ENCODE results near the gene UFD1. TPM values are rescaled to one million over a fixed set of nuclear protein-coding genes. Genes with fewer than 3 reads are reported as not detected.

UFD1 gene
- total RNA-seq, 1 experiment from 2014 or later = 74.4 TPM

- H3K27ac ChIP-seq (ENCODE audit: insufficient read length, low read depth, low read length) = no peak overlapping the region
Measured at GRCh38 chr22:19470010-19470409, 9.0 kb downstream of the UFD1 start.

More at GRCh38 chr22:19470010-19470409, 9.0 kb downstream of the UFD1 start:
- H3K4me2 ChIP-seq (ENCODE audit: insufficient read depth, insufficient read length, low read length) = no peak overlapping the region
- H3K18ac ChIP-seq (ENCODE audit: insufficient read length, low read depth, low read length) = no peak overlapping the region
- no peaks in the 10 kb centered on the region for H3K4me1 Mint-ChIP-seq
- no peak overlapping the region for H3K23ac ChIP-seq (ENCODE audit: insufficient read length, low read depth, low read length)
- H3T11ph ChIP-seq (ENCODE audit: low read length) = no peak overlapping the region
- H3K27me3 ChIP-seq (ENCODE audit: insufficient read depth, low read length) = no peaks in the 10 kb centered on the region
- DNase-seq = no peak
- no peaks in the 10 kb centered on the region; a peak in 1 of 5 replicates for H3K9me3 Mint-ChIP-seq
- no peaks in the 10 kb centered on the region for H3K23me2 ChIP-seq (ENCODE audit: insufficient read length, low read depth, low read length, poor library complexity, severe bottlenecking)
- H2BK15ac ChIP-seq (ENCODE audit: low read depth, low read length) = no peak overlapping the region
- H3K14ac ChIP-seq (ENCODE audit: insufficient read depth, low read length) = no peak overlapping the region
- no peak overlapping the region for H2BK120ac ChIP-seq (ENCODE audit: low read depth, low read length, poor library complexity, severe bottlenecking)
- no peak overlapping the region for H3K4ac ChIP-seq (ENCODE audit: low read depth, low read length)
- no peak overlapping the region for H2BK12ac ChIP-seq (ENCODE audit: insufficient read length, low read depth, low read length)
- TF ChIP-seq, protein P1, sequence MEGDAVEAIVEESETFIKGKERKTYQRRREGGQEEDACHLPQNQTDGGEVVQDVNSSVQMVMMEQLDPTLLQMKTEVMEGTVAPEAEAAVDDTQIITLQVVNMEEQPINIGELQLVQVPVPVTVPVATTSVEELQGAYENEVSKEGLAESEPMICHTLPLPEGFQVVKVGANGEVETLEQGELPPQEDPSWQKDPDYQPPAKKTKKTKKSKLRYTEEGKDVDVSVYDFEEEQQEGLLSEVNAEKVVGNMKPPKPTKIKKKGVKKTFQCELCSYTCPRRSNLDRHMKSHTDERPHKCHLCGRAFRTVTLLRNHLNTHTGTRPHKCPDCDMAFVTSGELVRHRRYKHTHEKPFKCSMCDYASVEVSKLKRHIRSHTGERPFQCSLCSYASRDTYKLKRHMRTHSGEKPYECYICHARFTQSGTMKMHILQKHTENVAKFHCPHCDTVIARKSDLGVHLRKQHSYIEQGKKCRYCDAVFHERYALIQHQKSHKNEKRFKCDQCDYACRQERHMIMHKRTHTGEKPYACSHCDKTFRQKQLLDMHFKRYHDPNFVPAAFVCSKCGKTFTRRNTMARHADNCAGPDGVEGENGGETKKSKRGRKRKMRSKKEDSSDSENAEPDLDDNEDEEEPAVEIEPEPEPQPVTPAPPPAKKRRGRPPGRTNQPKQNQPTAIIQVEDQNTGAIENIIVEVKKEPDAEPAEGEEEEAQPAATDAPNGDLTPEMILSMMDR (conservative IDR thresholded peaks at IDR 0.05) = no peak
- no peak overlapping the region for H3K4me3 Mint-ChIP-seq
- H3K56ac ChIP-seq (ENCODE audit: insufficient read length, low read depth, low read length) = no peak overlapping the region
- no peak overlapping the region for H2BK20ac ChIP-seq (ENCODE audit: low read depth, low read length, poor library complexity, severe bottlenecking)
- no peak overlapping the region for H2BK5ac ChIP-seq (ENCODE audit: insufficient read length, low read length)
- H4K91ac ChIP-seq (ENCODE audit: insufficient read length, low read depth, low read length) = no peak overlapping the region
- no peaks in the 10 kb centered on the region for H3K27me3 Mint-ChIP-seq (ENCODE audit: low read depth)
- no peak overlapping the region for H2AK5ac ChIP-seq (ENCODE audit: insufficient read length, low read length)
- no peak overlapping the region for H4K5ac ChIP-seq (ENCODE audit: insufficient read length, low read depth, low read length)
- no peak overlapping the region for H4K8ac ChIP-seq (replicated peaks; ENCODE audit: insufficient read length, low read depth, low read length)
- H4K20me1 ChIP-seq (ENCODE audit: control insufficient read depth, insufficient read depth, insufficient read length) = no peaks in the 10 kb centered on the region
- peaks cover 49 to 88% (median 81%) of the 10 kb centered on the region in 3 experiments; a peak in 6 of 7 replicates for H3K36me3 Mint-ChIP-seq (ENCODE audit: insufficient read depth in 1 of 3, low read depth in 3 of 3)
- no peaks in the 10 kb centered on the region for H3K4me1 ChIP-seq (ENCODE audit: insufficient read depth, low read length)
- WGBS (ENCODE audit: extremely low coverage, insufficient read length, low lambda C conversion rate) = no CpG with 5 or more reads among the region's 2 CpGs
- no peak overlapping the region for H3K9ac ChIP-seq (ENCODE audit: extremely low read depth, insufficient read length, low read length)
- no peaks in the 10 kb centered on the region for H3K9me3 ChIP-seq (ENCODE audit: control insufficient read depth, low read depth, low read length)
- H2AFZ ChIP-seq (ENCODE audit: low read length) = no peak overlapping the region
- peaks cover 3% of the 10 kb centered on the region for H3K79me1 ChIP-seq (ENCODE audit: insufficient read depth, low read depth, low read length, poor library complexity, severe bottlenecking)
- H3K27ac Mint-ChIP-seq = peak overlapping the region in 1 of 3 experiments; percentile 24; a peak in 1 of 7 replicates
- no peaks in the 10 kb centered on the region for H3K79me2 ChIP-seq (ENCODE audit: insufficient read depth, low read length)

All from H9 (cell line).